ENCODE data around the gene TSPO2.
"Not testable (repeated sequence)": the region's sequence is repeated elsewhere in the genome, so short reads cannot be mapped to it uniquely, and the experiment has no call there.

The TSPO2 gene
- long read RNA-seq, donor 1, result 0 reads
- long read RNA-seq, donor 2, result 0 reads
- long read RNA-seq, donor 3, result 0 reads
- long read RNA-seq, donor 4, result 0 reads
- long read RNA-seq, donor 5, result 0 reads
- long read RNA-seq, donor 6, result 0 reads
- long read RNA-seq, donor 7, result 0 reads
- long read RNA-seq, donor 8, partial matches to known transcripts, result 0 of 1 reads
- long read RNA-seq, donor 8, other reads (novel, unspliced or antisense), result 0 of 1 reads

GRCh38 chr6:41042226-41043055 lies at the start of gene TSPO2:
Gene TSPO2, plus strand, starts transcription at chr6:41042467. Its CDS starts 519 bp downstream, at chr6:41042986.
- DNase-seq, result no peak

GRCh38 chr6:40992746-40993145 lies 49.5 kb upstream of the TSPO2 start:
- DNase-seq, result peak; percentile 9

GRCh38 chr6:40996591-40997233 lies 45.6 kb upstream of the TSPO2 start:
- DNase-seq, result peak; percentile 56

- no peak for DNase-seq
Measured at GRCh38 chr6:40997234-40997957, 44.9 kb upstream of the TSPO2 start.

- no peak for DNase-seq
Measured at GRCh38 chr6:40998661-40999060, 43.6 kb upstream of the TSPO2 start.

- no peak for DNase-seq
Measured at GRCh38 chr6:40999569-40999968, 42.7 kb upstream of the TSPO2 start.

GRCh38 chr6:41000248-41000647 lies 42.0 kb upstream of the TSPO2 start:
- no peak for DNase-seq

- no peak for DNase-seq
Measured at GRCh38 chr6:41002168-41002567, 40.1 kb upstream of the TSPO2 start.

- DNase-seq, result not testable (repeated sequence)
Measured at GRCh38 chr6:41006217-41006616, 36.0 kb upstream of the TSPO2 start.

GRCh38 chr6:41006980-41007379 lies 35.3 kb upstream of the TSPO2 start:
- not testable (repeated sequence) for DNase-seq

GRCh38 chr6:41008011-41008410 lies 34.3 kb upstream of the TSPO2 start:
- DNase-seq, result no peak

GRCh38 chr6:41009669-41010068 lies 32.6 kb upstream of the TSPO2 start:
- DNase-seq, result no peak

GRCh38 chr6:41011673-41012072 lies 30.6 kb upstream of the TSPO2 start:
- no peak for DNase-seq

- no peak for DNase-seq
Measured at GRCh38 chr6:41013466-41014153, 28.7 kb upstream of the TSPO2 start.

GRCh38 chr6:41014780-41015179 lies 27.5 kb upstream of the TSPO2 start:
- no peak for DNase-seq

- DNase-seq, result not testable (repeated sequence)
Measured at GRCh38 chr6:41015860-41016259, 26.4 kb upstream of the TSPO2 start.

GRCh38 chr6:41017663-41018062 lies 24.6 kb upstream of the TSPO2 start:
- DNase-seq, result no peak

GRCh38 chr6:41021832-41022231 lies 20.4 kb upstream of the TSPO2 start:
- DNase-seq, result no peak

GRCh38 chr6:41022294-41022693 lies 20.0 kb upstream of the TSPO2 start:
- DNase-seq, result no peak

GRCh38 chr6:41023114-41023513 lies 19.2 kb upstream of the TSPO2 start:
- DNase-seq, result no peak

GRCh38 chr6:41025966-41026530 lies 16.2 kb upstream of the TSPO2 start:
- no peak for DNase-seq

GRCh38 chr6:41027241-41027640 lies 15.0 kb upstream of the TSPO2 start:
- DNase-seq, result no peak

Data from right kidney (tissue), 9 donors.